ENCODE measurements around the gene RBPJ. TPM values are rescaled to one million over a fixed set of nuclear protein-coding genes. Genes with fewer than 3 reads are reported as not detected.

The RBPJ gene
- total RNA-seq, 4 donors from 2014 or later, result 42.9 to 238 (median 75.2) TPM

GRCh38 chr4:26275281-26275680 is 45.5 kb upstream of the RBPJ start:
- intact Hi-C loops (cut with DNase I; ENCODE audit: low total_unique reads), result no loop called here
- Histone ChIP-seq H3K36me3 (no peaks in the 10 kb centered on the region), H3K9me3 (no peaks in the 10 kb centered on the region), H3K4me3 (no peak overlapping the region), H3K27me3 (no peaks in the 10 kb centered on the region), H3K27ac (no peak overlapping the region), H3K4me1 (no peaks in the 10 kb centered on the region)
- no peak for DNase-seq
- TF ChIP-seq POLR2A (IDR thresholded peaks at IDR 0.05) (no peak), CTCF (IDR thresholded peaks at IDR 0.05) (no peak)

GRCh38 chr4:26279446-26279845 is 41.4 kb upstream of the RBPJ start:
- no peak overlapping the region for H3K27ac ChIP-seq
- no peaks in the 10 kb centered on the region for H3K27me3 ChIP-seq
- no peaks in the 10 kb centered on the region for H3K36me3 ChIP-seq
- DNase-seq, result no peak
- TF ChIP-seq POLR2A (IDR thresholded peaks at IDR 0.05), result no peak
- no peak for TF ChIP-seq CTCF (IDR thresholded peaks at IDR 0.05)
- no peak overlapping the region for H3K4me3 ChIP-seq
- no peaks in the 10 kb centered on the region for H3K4me1 ChIP-seq
- H3K9me3 ChIP-seq, result no peaks in the 10 kb centered on the region
- intact Hi-C loops (cut with DNase I; ENCODE audit: low total_unique reads), result no loop called here

GRCh38 chr4:26281881-26282280 is 38.9 kb upstream of the RBPJ start:
- Histone ChIP-seq H3K9me3 (no peaks in the 10 kb centered on the region), H3K36me3 (no peaks in the 10 kb centered on the region)

GRCh38 chr4:26284536-26284935 is 36.3 kb upstream of the RBPJ start:
- Histone ChIP-seq H3K36me3 (no peaks in the 10 kb centered on the region), H3K4me1 (no peaks in the 10 kb centered on the region), H3K27ac (no peak overlapping the region), H3K27me3 (no peaks in the 10 kb centered on the region), H3K4me3 (no peak overlapping the region), H3K9me3 (no peaks in the 10 kb centered on the region)
- TF ChIP-seq POLR2A (IDR thresholded peaks at IDR 0.05) (no peak), CTCF (IDR thresholded peaks at IDR 0.05) (no peak)
- no peak for DNase-seq
- intact Hi-C loops (cut with DNase I; ENCODE audit: low total_unique reads), result no loop called here

More at GRCh38 chr4:26281881-26282280, 38.9 kb upstream of the RBPJ start:
- no peaks in the 10 kb centered on the region for H3K27me3 ChIP-seq
- intact Hi-C loops (cut with DNase I; ENCODE audit: low total_unique reads), result no loop called here
- TF ChIP-seq CTCF (IDR thresholded peaks at IDR 0.05), result no peak
- TF ChIP-seq POLR2A (IDR thresholded peaks at IDR 0.05), result no peak
- H3K27ac ChIP-seq, result no peak overlapping the region
- DNase-seq, result no peak
- H3K4me3 ChIP-seq, result no peak overlapping the region
- no peaks in the 10 kb centered on the region for H3K4me1 ChIP-seq

GRCh38 chr4:26285272-26285671 is 35.5 kb upstream of the RBPJ start:
- H3K27ac ChIP-seq, result no peak overlapping the region
- DNase-seq, result no peak
- H3K36me3 ChIP-seq, result no peaks in the 10 kb centered on the region
- intact Hi-C loops (cut with DNase I; ENCODE audit: low total_unique reads), result no loop called here
- no peak overlapping the region for H3K4me3 ChIP-seq
- no peaks in the 10 kb centered on the region for H3K4me1 ChIP-seq
- no peaks in the 10 kb centered on the region for H3K9me3 ChIP-seq
- TF ChIP-seq CTCF (IDR thresholded peaks at IDR 0.05) (no peak), POLR2A (IDR thresholded peaks at IDR 0.05) (no peak)
- no peaks in the 10 kb centered on the region for H3K27me3 ChIP-seq
